Measurements from ENCODE around the gene SPDYE6. TPM values are rescaled to one million over a fixed set of nuclear protein-coding genes. Genes with fewer than 3 reads are reported as not detected.
A peak's percentile ranks its signal among the peaks of the same experiment; 100 is the strongest.
"Not testable (repeated sequence)": the region's sequence is repeated elsewhere in the genome, so short reads cannot be mapped to it uniquely, and the experiment has no call there.

Gene SPDYE6, protein sequence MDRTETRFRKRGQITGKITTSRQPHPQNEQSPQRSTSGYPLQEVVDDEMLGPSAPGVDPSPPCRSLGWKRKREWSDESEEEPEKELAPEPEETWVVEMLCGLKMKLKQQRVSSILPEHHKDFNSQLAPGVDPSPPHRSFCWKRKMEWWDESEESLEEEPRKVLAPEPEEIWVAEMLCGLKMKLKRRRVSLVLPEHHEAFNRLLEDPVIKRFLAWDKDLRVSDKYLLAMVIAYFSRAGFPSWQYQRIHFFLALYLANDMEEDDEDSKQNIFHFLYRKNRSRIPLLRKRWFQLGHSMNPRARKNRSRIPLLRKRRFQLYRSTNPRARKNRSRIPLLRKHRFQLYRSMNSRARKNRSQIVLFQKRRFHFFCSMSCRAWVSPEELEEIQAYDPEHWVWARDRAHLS
- total RNA-seq (2014; rRNA removed; shearing (Covaris generic)), result not detected in 2 replicates
- polyA plus RNA-seq (2016; fragmentation: Nextera tagmentation; extraction: Ambion mirVana), result 0.97 TPM in 1 of 2 replicates, not detected in the other
- long read RNA-seq, result 0 reads

DNA sequence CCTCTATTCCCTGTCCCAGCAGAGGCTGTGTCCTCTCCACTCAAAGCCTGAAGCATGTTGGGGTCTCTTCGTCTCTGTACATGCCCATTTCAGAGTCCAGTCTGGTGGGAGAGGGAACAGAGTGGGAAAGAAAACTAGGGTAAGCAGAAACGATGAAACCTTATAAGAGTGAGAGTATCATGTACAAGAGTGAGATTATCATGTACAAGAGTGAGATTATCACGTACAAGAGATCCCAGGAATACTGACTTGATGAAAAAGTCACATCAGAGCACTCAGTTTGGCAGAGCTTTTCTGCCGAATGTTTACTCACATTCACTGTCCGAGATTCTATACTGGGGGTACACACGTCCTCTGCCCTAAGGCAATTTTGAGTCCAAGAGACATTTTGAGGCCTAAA, at the start of gene SPDYE6:
Gene SPDYE6 (minus strand): TSS at position 101 of the 400 bp plus-strand sequence. CDS start 421 bp downstream, outside the sequence.
- not testable (repeated sequence) for H3K27me3 Mint-ChIP-seq (ENCODE audit: insufficient read depth, low read depth, poor library complexity); H2AFZ ChIP-seq; H3K36me3 ChIP-seq (ENCODE audit: insufficient read depth); H3K79me2 ChIP-seq (replicated peaks; ENCODE audit: insufficient read depth); H4K20me1 ChIP-seq (replicated peaks; ENCODE audit: insufficient read depth); DNase-seq (ENCODE audit: low spot score); H3K27ac Mint-ChIP-seq; H3K36me3 Mint-ChIP-seq (ENCODE audit: low read depth); H3K9me3 Mint-ChIP-seq; H3K9me2 ChIP-seq (ENCODE audit: insufficient read depth); H3K4me3 Mint-ChIP-seq; H3K4me3 ChIP-seq; H3K27ac ChIP-seq (ENCODE audit: low read depth); H3K4me2 ChIP-seq; H3F3A ChIP-seq (replicated peaks; ENCODE audit: low read depth); H3K4me1 ChIP-seq (ENCODE audit: insufficient read depth); H3K27me3 ChIP-seq (ENCODE audit: insufficient read depth); H3K4me1 Mint-ChIP-seq; ATAC-seq

DNA sequence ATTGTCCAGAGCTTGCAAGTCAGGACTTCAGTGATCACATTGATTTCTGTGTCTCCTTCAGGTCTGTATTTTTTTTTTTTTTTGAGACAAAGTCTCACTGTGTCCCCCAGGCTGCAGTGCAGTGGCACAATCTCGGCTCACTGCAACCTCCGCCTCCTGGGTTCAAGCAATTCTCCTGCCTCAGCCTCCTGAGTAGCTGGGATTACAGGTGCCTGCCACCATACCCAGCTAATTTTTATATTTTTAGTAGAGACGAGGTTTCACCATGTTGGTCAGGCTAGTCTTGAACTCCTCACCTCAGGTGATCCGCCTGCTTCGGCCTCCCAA, 48.6 kb upstream of the SPDYE6 start:
- not testable (repeated sequence) for H3K9me2 ChIP-seq (ENCODE audit: insufficient read depth); H3K4me1 Mint-ChIP-seq; H3K27ac Mint-ChIP-seq; H2AFZ ChIP-seq; H3K79me2 ChIP-seq (replicated peaks; ENCODE audit: insufficient read depth); H3K4me3 Mint-ChIP-seq; DNase-seq (ENCODE audit: low spot score); H3K4me2 ChIP-seq; H4K20me1 ChIP-seq (replicated peaks; ENCODE audit: insufficient read depth); H3K4me3 ChIP-seq; H3K9me3 Mint-ChIP-seq; H3K27ac ChIP-seq (ENCODE audit: low read depth); H3K4me1 ChIP-seq (ENCODE audit: insufficient read depth); ATAC-seq; H3K27me3 Mint-ChIP-seq (ENCODE audit: insufficient read depth, low read depth, poor library complexity); H3K27me3 ChIP-seq (ENCODE audit: insufficient read depth)
- Histone ChIP-seq H3F3A (replicated peaks; ENCODE audit: low read depth) (peaks cover 15% of the 10 kb centered on the region; the same call in 1 of the 2 replicates), H3K36me3 (ENCODE audit: insufficient read depth) (peaks cover 51% of the 10 kb centered on the region)
- TF ChIP-seq, protein P1, sequence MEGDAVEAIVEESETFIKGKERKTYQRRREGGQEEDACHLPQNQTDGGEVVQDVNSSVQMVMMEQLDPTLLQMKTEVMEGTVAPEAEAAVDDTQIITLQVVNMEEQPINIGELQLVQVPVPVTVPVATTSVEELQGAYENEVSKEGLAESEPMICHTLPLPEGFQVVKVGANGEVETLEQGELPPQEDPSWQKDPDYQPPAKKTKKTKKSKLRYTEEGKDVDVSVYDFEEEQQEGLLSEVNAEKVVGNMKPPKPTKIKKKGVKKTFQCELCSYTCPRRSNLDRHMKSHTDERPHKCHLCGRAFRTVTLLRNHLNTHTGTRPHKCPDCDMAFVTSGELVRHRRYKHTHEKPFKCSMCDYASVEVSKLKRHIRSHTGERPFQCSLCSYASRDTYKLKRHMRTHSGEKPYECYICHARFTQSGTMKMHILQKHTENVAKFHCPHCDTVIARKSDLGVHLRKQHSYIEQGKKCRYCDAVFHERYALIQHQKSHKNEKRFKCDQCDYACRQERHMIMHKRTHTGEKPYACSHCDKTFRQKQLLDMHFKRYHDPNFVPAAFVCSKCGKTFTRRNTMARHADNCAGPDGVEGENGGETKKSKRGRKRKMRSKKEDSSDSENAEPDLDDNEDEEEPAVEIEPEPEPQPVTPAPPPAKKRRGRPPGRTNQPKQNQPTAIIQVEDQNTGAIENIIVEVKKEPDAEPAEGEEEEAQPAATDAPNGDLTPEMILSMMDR (conservative IDR thresholded peaks at IDR 0.05; ENCODE audit: low read depth in 2 of 2), result peak in 1 of 2 experiments; percentile 5; a peak in 1 of 4 replicates
- H3K36me3 Mint-ChIP-seq (ENCODE audit: low read depth), result peaks cover 86% of the 10 kb centered on the region

DNA sequence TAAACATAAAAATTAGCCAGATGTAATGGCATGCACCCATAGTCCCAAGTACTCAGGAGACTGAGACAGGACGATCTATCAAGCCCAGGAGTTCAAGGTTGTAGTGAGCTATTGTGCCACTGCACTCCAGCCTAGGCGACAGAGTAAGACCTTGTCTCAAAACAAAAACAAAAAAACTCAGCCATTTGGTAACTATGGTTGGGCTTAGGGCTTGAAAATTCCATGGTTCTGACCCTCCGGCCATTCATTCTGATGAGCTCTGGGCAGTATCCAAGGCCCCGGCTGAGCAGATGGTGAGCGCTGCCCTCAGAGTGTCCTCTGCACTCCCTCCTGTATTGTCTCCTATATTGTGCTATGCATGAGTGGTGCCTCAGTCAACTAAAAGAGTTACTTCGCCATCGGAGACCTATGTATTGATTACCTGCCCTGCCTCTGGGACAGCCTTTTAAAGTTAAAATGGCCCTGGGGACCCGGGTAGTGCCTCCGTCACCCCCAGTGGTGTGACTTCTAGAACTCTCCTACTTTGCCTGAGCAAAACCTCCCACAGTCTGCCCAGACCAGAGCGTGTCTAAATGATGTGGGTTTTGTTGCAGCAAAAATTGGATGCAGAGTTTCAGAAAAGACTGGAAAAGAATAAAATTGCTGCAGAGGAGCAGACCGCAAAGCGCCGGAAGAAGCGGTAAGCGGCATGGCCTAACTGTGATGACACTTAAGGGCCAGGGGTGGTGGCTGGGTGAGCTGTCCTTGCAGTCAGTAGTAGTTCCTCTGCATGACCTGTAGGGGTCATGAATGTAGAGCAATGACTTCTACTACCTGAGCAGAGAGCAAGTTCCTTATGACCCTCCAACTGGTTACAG, 48.0 kb upstream of the SPDYE6 start:
- Mint-ChIP-seq H3K4me3 (no peak overlapping the region), H3K27ac (no peak overlapping the region), H3K27me3 (ENCODE audit: insufficient read depth, low read depth, poor library complexity) (peaks cover 9% of the 10 kb centered on the region), H3K36me3 (ENCODE audit: low read depth) (peaks cover 86% of the 10 kb centered on the region), H3K4me1 (peaks cover 3% of the 10 kb centered on the region; the same call in 1 of the 3 replicates), H3K9me3 (peaks cover 2% of the 10 kb centered on the region; the same call in 1 of the 3 replicates)
- peak overlapping the region; percentile 27; the same call in 1 of the 2 replicates for H3K27ac ChIP-seq (ENCODE audit: low read depth)
- no peak overlapping the region for H2AFZ ChIP-seq
- no peak overlapping the region for H3K4me2 ChIP-seq
- H3K36me3 ChIP-seq (ENCODE audit: insufficient read depth), result peaks cover 49% of the 10 kb centered on the region
- H3K4me1 ChIP-seq (ENCODE audit: insufficient read depth), result no peaks in the 10 kb centered on the region
- H3F3A ChIP-seq (replicated peaks; ENCODE audit: low read depth), result peaks cover 17% of the 10 kb centered on the region; the same call in 1 of the 2 replicates
- no peaks in the 10 kb centered on the region for H3K79me2 ChIP-seq (replicated peaks; ENCODE audit: insufficient read depth)
- no peak overlapping the region for H3K4me3 ChIP-seq
- DNase-seq (ENCODE audit: low spot score) (peak; percentile 87), ATAC-seq (peak; percentile 100)
- H3K9me2 ChIP-seq (ENCODE audit: insufficient read depth), result no peaks in the 10 kb centered on the region
- TF ChIP-seq ZNF331 (CRISPR knock-in tag; IDR thresholded peaks at IDR 0.05; ENCODE audit: low read depth) (no peak), JUNB (IDR thresholded peaks at IDR 0.05; ENCODE audit: unreplicated experiment) (no peak)
- TF ChIP-seq, protein P1 (conservative IDR thresholded peaks at IDR 0.05; ENCODE audit: low read depth in 2 of 2), result peak; percentile 60 to 80
- TF ChIP-seq, protein P2, sequence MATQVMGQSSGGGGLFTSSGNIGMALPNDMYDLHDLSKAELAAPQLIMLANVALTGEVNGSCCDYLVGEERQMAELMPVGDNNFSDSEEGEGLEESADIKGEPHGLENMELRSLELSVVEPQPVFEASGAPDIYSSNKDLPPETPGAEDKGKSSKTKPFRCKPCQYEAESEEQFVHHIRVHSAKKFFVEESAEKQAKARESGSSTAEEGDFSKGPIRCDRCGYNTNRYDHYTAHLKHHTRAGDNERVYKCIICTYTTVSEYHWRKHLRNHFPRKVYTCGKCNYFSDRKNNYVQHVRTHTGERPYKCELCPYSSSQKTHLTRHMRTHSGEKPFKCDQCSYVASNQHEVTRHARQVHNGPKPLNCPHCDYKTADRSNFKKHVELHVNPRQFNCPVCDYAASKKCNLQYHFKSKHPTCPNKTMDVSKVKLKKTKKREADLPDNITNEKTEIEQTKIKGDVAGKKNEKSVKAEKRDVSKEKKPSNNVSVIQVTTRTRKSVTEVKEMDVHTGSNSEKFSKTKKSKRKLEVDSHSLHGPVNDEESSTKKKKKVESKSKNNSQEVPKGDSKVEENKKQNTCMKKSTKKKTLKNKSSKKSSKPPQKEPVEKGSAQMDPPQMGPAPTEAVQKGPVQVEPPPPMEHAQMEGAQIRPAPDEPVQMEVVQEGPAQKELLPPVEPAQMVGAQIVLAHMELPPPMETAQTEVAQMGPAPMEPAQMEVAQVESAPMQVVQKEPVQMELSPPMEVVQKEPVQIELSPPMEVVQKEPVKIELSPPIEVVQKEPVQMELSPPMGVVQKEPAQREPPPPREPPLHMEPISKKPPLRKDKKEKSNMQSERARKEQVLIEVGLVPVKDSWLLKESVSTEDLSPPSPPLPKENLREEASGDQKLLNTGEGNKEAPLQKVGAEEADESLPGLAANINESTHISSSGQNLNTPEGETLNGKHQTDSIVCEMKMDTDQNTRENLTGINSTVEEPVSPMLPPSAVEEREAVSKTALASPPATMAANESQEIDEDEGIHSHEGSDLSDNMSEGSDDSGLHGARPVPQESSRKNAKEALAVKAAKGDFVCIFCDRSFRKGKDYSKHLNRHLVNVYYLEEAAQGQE (IDR thresholded peaks at IDR 0.05; ENCODE audit: unreplicated experiment), result no peak
- TF ChIP-seq, protein P3, sequence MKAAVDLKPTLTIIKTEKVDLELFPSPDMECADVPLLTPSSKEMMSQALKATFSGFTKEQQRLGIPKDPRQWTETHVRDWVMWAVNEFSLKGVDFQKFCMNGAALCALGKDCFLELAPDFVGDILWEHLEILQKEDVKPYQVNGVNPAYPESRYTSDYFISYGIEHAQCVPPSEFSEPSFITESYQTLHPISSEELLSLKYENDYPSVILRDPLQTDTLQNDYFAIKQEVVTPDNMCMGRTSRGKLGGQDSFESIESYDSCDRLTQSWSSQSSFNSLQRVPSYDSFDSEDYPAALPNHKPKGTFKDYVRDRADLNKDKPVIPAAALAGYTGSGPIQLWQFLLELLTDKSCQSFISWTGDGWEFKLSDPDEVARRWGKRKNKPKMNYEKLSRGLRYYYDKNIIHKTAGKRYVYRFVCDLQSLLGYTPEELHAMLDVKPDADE (IDR thresholded peaks at IDR 0.05), result no peak
- H4K20me1 ChIP-seq (replicated peaks; ENCODE audit: insufficient read depth), result peaks cover 7% of the 10 kb centered on the region
- H3K27me3 ChIP-seq (ENCODE audit: insufficient read depth), result no peaks in the 10 kb centered on the region

Data from GM23338 (cell line).